Measurements from ENCODE around the gene SAMD1.

Gene SAMD1

GRCh38 chr19:14113762-14114414 is 23.3 kb upstream of the SAMD1 start:
- peak in 6 of 56 donors; percentile 15 to 38 (median 21) for DNase-seq

GRCh38 chr19:14112809-14113385 is 22.3 kb upstream of the SAMD1 start:
- peak in 2 of 56 donors; percentile 4 to 15 for DNase-seq

- DNase-seq = no peak
Observed at GRCh38 chr19:14112051-14112808, 21.7 kb upstream of the SAMD1 start.

- no peak for DNase-seq
Observed at GRCh38 chr19:14111486-14111885, 20.9 kb upstream of the SAMD1 start.

GRCh38 chr19:14110650-14111049 is 20.1 kb upstream of the SAMD1 start:
- no peak for DNase-seq

- no peak for DNase-seq
Observed at GRCh38 chr19:14107581-14108461, 17.3 kb upstream of the SAMD1 start.

GRCh38 chr19:14106840-14107239 is 16.3 kb upstream of the SAMD1 start:
- no peak for DNase-seq

GRCh38 chr19:14105680-14106079 is 15.1 kb upstream of the SAMD1 start:
- DNase-seq = no peak

GRCh38 chr19:14103310-14103709 is 12.8 kb upstream of the SAMD1 start:
- DNase-seq = no peak

GRCh38 chr19:14102756-14103155 is 12.2 kb upstream of the SAMD1 start:
- no peak for DNase-seq

GRCh38 chr19:14102102-14102696 is 11.6 kb upstream of the SAMD1 start:
- DNase-seq = no peak

GRCh38 chr19:14101003-14101545 is 10.5 kb upstream of the SAMD1 start:
- no peak for DNase-seq

- DNase-seq = no peak
Observed at GRCh38 chr19:14097532-14098151, 7.1 kb upstream of the SAMD1 start.

GRCh38 chr19:14096272-14096992 is 5.9 kb upstream of the SAMD1 start:
- no peak for DNase-seq

- DNase-seq = no peak
Observed at GRCh38 chr19:14094854-14095253, 4.3 kb upstream of the SAMD1 start.

- DNase-seq = no peak
Observed at GRCh38 chr19:14093117-14093823, 2.7 kb upstream of the SAMD1 start.

GRCh38 chr19:14091813-14092462 is 1.4 kb upstream of the SAMD1 start:
- DNase-seq = peak in 3 of 56 donors; percentile 7 to 42 (median 30)

GRCh38 chr19:14091081-14091812 is 696 bp upstream of the SAMD1 start:
- DNase-seq = peak in 38 of 56 donors; percentile 42 to 90 (median 80)

All from amygdala (tissue), 56 donors.